Mesothelial cell of epicardium (in vitro differentiated cells): ENCODE results near the gene IFTAP. TPM values are rescaled to one million over a fixed set of nuclear protein-coding genes. Genes with fewer than 3 reads are reported as not detected.

Source experiments
- DNase-seq, 2 experiments: peaks; one replicate each; pipeline ENCODE4 v3.0.0; 2021; ENCODE audit warnings: low spot score in 2 of 2; ENCODE audit not compliant: unreplicated experiment in 2 of 2
- H3K27ac Mint-ChIP-seq: 2 replicates; pipeline ENCODE4 v1.8.0; 2021; ENCODE audit warnings: mixed read lengths
- H3K27me3 Mint-ChIP-seq: 2 replicates; pipeline ENCODE4 v1.8.0; 2021; ENCODE audit warnings: low read depth, mixed read lengths
- H3K36me3 Mint-ChIP-seq: 2 replicates; pipeline ENCODE4 v1.8.0; 2021; ENCODE audit warnings: mixed read lengths
- H3K4me1 Mint-ChIP-seq: 2 replicates; pipeline ENCODE4 v1.8.0; 2021; ENCODE audit warnings: mixed read lengths
- H3K4me3 Mint-ChIP-seq: 2 replicates; pipeline ENCODE4 v1.8.0; 2021; ENCODE audit warnings: mild to moderate bottlenecking, moderate library complexity, mixed read lengths
- H3K9me3 Mint-ChIP-seq: 2 replicates; pipeline ENCODE4 v1.8.0; 2021; ENCODE audit warnings: mixed read lengths
- total RNA-seq: library from RNA; stranded (reverse); gene quantifications from 3 replicates; pipeline ENCODE4 v1.2.1, GENCODE V29; 2021
- TF ChIP-seq, protein P1 (sequence below): fragments of 200-600 bp; sonication (generic); IDR thresholded peaks from one replicate; pipeline ENCODE4 v1.5.0; 2021; ENCODE audit warnings: antibody characterized with exemption; ENCODE audit not compliant: unreplicated experiment

The IFTAP gene
- total RNA-seq, 1 donor from 2014 or later = 34.0 TPM

DNA sequence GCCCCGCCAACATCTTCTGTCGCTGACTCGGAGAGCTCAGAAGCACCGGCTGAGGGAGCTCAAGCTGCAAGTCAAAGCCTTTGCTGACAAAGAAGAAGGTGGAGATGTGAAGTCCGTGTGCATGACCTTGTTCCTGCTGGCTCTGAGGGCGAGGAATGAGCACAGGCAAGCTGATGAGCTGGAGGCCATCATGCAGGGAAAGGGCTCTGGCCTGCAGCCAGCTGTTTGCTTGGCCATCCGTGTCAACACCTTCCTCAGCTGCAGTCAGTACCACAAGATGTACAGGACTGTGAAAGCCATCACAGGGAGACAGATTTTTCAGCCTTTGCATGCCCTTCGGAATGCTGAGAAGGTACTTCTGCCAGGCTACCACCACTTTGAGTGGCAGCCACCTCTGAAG lies 19.8 kb upstream of the IFTAP start:
- Mint-ChIP-seq H3K9me3 (no peaks in the 10 kb centered on the region), H3K36me3 (no peaks in the 10 kb centered on the region), H3K4me1 (peaks cover 15% of the 10 kb centered on the region), H3K4me3 (no peak overlapping the region), H3K27me3 (peaks cover 27% of the 10 kb centered on the region), H3K27ac (no peak overlapping the region)
- TF ChIP-seq, protein P1, sequence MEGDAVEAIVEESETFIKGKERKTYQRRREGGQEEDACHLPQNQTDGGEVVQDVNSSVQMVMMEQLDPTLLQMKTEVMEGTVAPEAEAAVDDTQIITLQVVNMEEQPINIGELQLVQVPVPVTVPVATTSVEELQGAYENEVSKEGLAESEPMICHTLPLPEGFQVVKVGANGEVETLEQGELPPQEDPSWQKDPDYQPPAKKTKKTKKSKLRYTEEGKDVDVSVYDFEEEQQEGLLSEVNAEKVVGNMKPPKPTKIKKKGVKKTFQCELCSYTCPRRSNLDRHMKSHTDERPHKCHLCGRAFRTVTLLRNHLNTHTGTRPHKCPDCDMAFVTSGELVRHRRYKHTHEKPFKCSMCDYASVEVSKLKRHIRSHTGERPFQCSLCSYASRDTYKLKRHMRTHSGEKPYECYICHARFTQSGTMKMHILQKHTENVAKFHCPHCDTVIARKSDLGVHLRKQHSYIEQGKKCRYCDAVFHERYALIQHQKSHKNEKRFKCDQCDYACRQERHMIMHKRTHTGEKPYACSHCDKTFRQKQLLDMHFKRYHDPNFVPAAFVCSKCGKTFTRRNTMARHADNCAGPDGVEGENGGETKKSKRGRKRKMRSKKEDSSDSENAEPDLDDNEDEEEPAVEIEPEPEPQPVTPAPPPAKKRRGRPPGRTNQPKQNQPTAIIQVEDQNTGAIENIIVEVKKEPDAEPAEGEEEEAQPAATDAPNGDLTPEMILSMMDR = no peak
- no peak for DNase-seq

DNA sequence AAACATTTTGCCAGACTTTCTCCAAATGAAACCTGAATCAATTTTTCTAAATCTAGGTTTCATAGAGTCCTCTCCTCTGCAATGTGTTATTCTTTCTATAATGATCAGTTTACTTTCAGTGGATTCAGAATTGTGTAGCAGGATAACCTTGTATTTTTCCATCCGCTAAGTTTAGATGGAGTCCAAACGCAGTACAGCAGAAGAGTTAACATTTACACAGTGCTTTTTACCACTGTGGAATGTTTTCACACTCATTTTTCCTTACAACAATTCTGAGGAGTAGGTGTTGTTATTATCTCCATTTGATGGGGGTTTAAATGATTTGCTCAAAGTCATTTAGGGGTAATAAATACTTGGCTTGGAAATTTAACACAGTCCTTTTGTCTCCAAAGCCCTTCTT lies 16.9 kb upstream of the IFTAP start:
- Mint-ChIP-seq H3K9me3 (peaks cover 14% of the 10 kb centered on the region), H3K4me3 (no peak overlapping the region), H3K36me3 (no peaks in the 10 kb centered on the region), H3K4me1 (peaks cover 15% of the 10 kb centered on the region), H3K27ac (no peak overlapping the region), H3K27me3 (peaks cover 12% of the 10 kb centered on the region)
- DNase-seq = no peak
- TF ChIP-seq, protein P1 = no peak

DNA sequence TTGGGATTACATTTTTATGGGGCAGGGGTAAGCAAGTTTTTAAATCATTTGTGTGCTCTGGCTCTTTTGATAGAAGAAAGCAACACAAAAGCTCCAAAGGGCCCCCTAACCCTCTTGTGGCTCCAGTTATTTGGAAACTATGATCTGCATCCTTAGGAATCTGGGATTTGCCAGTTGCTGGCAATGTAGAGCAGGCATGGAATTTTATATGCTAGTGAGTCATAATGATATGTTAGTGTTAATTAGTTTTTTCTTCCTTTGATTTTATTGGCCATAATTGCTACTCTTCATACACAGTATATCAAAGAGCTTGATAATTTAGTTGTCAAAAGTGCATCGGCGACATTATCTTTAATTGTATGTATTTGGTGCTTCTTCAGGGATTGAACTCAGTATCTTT lies 16.4 kb upstream of the IFTAP start:
- peaks cover 10% of the 10 kb centered on the region for H3K27me3 Mint-ChIP-seq
- TF ChIP-seq, protein P1 = no peak
- H3K4me3 Mint-ChIP-seq = no peak overlapping the region
- H3K9me3 Mint-ChIP-seq = peaks cover 15% of the 10 kb centered on the region
- no peak for DNase-seq
- no peaks in the 10 kb centered on the region for H3K36me3 Mint-ChIP-seq
- H3K27ac Mint-ChIP-seq = peak overlapping the region; percentile 3
- peaks cover 15% of the 10 kb centered on the region for H3K4me1 Mint-ChIP-seq

DNA sequence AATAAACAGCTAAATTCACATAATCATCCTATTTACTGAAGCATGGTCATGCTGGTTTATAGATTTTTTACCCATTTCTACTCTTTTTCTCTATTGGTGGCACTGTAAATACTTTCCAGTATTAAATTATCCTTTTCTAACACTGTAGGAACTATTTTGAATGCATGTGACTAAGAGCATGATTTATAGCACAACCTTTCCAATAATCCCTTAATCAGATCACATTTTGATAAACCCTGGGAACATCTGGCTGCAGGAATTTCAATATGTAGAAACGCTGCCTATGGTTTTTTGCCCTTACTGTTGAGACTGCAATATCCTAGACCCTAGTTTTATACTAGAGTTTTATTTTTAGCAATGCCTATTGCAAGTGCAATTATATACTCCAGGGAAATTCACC lies 15.8 kb upstream of the IFTAP start:
- peaks cover 15% of the 10 kb centered on the region for H3K9me3 Mint-ChIP-seq
- TF ChIP-seq, protein P1 = no peak

DNA sequence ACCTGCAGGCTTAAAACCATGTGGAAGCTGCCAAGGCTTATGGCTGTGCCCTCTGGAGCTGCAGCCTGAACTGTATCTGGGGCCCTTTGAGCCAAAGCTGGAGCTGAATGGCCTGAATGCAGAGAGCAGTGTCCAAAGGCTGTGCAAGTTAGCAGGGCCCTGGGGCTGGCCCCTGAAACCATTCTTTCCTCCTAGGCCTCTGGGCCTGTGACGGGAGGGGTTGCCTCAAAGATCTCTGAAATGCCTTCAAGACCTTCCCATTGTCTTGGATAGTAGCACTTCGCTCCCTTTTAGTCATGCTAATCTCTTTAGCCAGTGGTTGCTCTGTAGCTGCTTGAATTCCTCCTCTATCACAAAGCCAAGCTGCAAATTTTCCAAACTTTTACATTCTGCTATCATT lies 12.8 kb upstream of the IFTAP start:
- Mint-ChIP-seq H3K27me3 (peaks cover 29% of the 10 kb centered on the region), H3K36me3 (no peaks in the 10 kb centered on the region), H3K4me3 (no peak overlapping the region), H3K4me1 (peaks cover 15% of the 10 kb centered on the region), H3K9me3 (peaks cover 15% of the 10 kb centered on the region), H3K27ac (no peak overlapping the region)
- no peak for DNase-seq
- TF ChIP-seq, protein P1 = no peak

More for the DNA sequence above, 15.8 kb upstream of the IFTAP start:
- Mint-ChIP-seq H3K36me3 (no peaks in the 10 kb centered on the region), H3K4me3 (no peak overlapping the region), H3K27ac (no peak overlapping the region), H3K27me3 (peaks cover 12% of the 10 kb centered on the region), H3K4me1 (peaks cover 15% of the 10 kb centered on the region)
- no peak for DNase-seq

DNA sequence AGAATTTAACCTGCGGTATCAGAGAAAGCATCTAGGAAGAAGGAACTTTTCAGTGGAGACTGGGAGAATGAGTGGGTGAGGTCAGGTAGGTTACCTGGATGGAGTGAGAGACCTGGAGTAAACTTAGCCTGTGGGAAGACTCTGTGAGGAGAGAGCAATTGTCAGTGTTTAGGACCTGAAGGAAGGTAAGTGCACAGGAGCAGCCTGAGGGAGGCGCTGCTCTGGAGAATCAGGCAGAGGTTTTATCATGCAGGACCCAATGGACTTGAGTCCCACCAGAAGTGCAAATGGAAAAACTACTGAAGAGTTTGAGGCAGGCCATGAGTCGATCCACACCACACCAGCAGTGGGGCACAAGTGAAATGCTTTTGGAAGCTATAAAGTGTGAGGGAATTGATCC lies 10.6 kb upstream of the IFTAP start:
- TF ChIP-seq, protein P1 = no peak
- peaks cover 50% of the 10 kb centered on the region for H3K27me3 Mint-ChIP-seq
- peaks cover 15% of the 10 kb centered on the region for H3K9me3 Mint-ChIP-seq
- H3K4me1 Mint-ChIP-seq = peaks cover 4% of the 10 kb centered on the region
- H3K4me3 Mint-ChIP-seq = no peak overlapping the region
- DNase-seq = no peak
- H3K36me3 Mint-ChIP-seq = no peaks in the 10 kb centered on the region
- no peak overlapping the region for H3K27ac Mint-ChIP-seq
